Endometrium (tissue), 2 donors: ENCODE results near the gene STK39.

Experiments
- FAIRE-seq: peaks from 2 replicates; lab custom pipeline; 2012; peaks lifted over from hg19 to GRCh38; lab: Jason Lieb, UNC
- donor health status: control.
- donor health status: control.

The STK39 gene

DNA sequence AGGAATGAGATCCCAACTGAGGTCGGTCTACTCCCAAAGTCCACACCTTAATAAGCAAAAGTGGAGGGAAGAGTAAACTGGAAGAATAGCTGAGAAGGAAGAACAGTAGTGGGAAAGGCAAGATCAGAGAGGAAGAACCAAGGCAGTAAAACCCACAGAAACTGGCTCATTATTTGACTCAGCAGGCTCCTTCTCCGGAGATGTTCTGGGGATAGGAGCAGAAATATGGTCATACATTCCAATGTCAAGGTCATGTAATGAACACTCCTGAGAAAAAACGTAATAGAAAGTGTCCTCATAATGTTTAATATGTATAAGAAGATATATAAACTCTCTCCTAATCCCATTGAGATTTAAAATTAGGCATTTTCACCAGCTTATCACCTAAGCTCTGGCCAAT, 39.5 kb downstream of the STK39 start:
- no peak for FAIRE-seq

DNA sequence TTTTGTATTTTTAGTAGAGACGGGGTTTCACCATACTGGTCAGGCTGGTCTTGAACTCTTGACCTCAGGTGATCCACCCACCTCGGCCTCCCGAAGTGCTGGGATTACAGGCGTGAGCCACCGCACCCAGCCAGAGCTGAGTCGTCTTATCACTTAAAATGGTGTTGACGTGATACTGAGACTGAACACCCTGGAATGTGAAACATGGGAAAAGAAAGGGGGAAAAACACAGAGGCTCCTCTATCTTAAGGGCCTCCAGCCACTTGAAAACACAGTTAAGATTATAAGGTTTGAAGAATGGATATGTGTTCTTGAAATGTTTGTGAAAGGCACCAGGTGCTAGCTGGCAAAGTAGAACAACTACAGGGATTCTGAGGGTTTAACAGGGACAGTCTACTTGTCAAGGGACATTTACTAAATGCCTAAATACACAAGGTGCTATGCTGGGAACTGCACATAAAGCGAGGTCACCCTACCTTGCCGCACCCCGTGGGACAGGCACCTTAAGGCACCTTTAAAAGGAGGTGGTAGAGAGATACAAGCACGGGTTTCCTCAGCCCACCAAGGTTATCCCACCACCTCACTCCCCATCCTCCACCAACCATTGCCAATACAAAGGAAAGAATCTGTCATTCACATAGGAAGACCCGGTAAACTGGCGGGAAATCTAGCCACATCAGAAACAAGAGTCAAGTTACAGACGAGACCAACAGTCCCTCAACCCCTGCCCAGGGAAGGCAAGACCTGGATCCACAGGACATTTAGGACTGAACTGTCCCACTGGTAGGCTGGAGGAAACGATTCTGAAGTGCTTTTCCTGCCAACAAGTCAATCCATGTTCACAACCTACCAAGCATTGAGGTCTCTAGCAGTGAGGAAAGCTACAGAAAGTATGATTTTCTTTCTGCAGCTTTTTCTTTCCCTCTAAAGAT, 43.4 kb downstream of the STK39 start:
- FAIRE-seq: no peak

DNA sequence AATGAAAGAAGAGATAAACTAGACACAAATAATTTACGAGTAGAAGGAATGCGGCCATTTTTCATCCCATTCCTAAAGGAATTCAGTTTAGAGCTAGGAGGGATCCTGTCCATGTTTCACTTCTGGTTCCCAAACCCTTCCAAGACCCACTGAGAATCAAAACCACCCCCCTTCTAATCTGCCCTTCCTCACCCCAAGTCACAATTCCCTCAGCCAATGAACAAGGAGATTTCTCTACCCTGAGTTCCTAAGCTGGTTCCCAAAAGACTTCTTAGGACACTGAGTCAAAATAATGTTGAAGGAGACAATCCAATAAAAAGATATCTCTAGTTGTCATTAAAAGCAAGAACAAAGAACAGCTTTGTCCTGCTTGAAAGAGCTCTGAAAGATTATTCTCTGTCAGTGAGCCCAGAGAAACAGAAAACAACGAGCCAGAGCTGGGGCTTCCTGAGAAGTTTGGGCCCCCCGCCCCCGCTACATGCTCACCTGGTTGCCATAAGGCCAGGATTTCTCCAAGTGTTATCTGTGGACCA, 45.7 kb downstream of the STK39 start:
- no peak for FAIRE-seq

DNA sequence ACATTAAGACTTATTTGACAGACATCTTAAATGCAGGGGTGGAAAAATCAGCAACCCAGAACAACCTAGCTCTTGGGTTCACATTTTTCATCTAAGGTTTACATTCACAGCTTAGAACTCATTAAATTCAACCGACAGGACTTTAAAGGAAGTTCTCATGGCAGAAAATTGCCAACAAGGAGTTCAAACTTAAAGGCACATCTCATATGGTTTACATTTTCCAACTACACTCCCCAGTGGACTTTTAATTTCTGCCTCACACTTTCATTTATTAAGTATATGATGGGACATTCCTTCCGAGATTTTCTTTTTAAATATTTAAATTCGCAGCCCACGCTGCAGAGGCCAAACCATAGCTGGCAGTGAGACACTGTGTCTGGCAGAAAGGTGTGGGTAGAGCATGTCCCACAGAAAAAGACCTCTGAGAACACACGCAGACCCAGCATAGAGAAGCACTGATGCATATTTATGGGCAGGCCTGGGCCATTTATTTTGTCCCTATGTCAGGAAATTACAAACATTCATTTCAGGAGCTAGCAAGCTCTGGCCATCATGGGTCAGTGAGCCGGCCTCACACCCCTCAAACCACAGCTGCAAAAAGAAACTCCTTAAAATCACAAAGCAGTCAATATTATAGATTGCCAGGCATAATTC, 46.3 kb downstream of the STK39 start:
- FAIRE-seq: no peak

DNA sequence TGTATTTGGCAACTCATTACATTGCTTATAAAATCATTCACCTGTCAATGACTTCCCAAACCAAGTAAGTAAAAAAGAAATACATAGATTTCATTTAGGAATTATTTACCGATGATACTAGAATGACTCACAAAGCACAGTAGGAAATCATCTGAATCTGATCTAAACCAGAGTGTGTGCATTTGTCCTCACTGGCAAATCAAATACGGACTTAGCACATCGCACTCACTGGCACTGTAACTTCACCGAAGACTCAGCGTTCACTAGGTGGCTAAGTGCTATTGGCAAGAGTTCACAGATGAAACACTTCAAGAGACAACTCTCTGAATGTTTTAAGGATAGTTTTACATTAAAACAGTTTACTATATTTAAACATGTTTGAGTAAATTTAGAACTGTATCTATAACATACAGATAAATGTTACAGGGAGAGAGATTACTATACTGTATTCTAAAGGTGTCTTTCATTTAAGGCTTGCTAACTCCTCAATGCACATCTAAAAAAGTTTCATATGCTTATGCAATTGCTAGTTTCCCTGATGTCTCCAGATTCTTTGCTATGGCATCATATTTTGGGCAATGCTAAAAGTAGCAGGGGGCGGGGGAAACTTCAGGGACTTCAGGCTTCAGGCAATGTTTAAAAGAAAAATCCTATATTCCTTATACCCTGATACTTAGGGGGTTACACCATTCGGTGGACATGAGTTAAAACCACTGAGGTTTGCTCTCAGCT, 48.8 kb downstream of the STK39 start:
- FAIRE-seq: no peak

DNA sequence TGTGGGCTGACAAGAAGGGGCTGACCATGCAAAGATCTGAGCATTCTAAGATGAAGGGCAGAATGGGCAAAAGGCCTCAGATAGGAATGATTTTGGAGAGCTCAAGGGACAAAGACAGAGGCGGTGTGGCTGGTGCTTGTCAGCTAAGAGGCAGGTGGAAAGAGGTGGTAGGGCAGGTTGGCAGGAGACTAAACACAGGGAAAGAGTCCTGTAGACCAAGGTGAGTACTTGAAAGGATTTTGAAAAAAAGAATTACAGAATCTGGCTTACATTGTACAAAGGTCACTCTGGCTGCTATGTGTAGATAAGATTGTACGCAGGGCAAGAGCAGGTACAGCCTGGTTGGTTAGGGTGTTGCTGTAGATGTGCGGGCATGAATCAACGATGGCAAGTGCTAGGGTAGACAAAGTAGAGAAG, 50.6 kb downstream of the STK39 start:
- no peak for FAIRE-seq

DNA sequence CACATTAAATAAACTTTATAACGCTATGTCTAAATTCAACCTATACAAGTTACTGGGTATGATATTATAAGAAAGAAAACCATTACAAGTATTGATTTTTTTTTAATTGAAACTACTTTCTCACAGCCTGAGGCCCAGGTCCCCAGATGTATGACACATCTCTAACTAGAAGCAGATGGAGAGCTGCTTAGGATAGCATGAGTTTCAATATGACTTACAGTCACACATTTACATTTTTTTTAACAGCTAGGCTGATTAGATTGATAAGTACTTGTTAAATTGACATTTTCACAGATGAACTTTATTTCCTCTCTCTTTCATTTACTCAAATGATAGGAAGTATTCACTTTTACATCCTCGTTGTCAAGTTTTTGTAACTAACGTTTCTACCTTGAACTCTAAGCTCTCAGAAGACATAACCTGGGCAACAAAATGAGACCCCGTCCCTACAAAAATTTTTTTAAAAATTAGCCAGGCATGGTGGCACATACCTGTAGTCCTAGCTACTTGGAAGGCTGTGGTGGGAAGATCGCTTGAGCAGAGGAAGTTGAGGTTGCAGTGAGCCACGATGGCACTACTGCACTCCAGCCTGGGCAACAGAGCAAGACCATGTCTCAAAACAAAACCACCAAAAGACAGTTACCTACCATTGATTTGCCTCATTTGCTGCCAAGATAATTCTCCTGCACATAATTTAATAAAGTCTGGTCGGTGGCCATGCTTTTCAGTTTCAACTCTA, 52.4 kb downstream of the STK39 start:
- no peak for FAIRE-seq

DNA sequence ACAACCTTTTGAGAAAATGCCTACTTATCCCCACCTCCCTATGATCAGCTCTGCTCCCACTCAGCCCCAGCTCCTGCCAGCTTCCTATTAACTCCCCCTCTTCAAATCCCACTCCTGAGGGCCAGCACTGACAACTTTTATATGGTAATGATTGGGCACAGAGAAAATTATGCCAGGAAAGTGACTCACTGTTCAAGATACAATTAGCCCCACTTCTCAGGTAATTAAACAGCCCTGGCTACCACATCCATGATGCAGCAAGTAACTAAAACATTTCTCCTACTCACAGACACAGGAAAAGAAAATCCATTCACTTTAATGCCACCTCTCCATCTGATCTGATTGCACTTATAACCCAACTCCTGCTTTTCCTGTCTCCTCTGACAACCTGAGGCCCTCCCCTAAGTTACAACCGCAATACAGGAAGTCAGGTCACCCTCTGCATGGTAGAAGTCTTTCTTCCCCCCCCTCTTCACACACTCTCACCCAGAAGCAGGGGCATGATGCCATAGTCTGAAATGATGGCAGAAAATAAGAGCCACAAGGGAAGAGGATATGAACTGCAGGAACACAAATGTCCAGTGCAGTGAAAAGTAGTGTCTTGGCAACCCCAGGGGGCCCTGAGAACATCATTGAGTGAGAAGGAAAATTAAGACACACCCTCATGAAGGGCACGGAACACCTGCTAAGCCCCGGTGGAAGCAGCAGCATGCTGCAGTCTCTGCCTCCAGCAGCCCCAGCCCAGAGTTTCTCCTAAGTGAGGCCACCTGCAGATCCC, 54.4 kb downstream of the STK39 start:
- FAIRE-seq: no peak

DNA sequence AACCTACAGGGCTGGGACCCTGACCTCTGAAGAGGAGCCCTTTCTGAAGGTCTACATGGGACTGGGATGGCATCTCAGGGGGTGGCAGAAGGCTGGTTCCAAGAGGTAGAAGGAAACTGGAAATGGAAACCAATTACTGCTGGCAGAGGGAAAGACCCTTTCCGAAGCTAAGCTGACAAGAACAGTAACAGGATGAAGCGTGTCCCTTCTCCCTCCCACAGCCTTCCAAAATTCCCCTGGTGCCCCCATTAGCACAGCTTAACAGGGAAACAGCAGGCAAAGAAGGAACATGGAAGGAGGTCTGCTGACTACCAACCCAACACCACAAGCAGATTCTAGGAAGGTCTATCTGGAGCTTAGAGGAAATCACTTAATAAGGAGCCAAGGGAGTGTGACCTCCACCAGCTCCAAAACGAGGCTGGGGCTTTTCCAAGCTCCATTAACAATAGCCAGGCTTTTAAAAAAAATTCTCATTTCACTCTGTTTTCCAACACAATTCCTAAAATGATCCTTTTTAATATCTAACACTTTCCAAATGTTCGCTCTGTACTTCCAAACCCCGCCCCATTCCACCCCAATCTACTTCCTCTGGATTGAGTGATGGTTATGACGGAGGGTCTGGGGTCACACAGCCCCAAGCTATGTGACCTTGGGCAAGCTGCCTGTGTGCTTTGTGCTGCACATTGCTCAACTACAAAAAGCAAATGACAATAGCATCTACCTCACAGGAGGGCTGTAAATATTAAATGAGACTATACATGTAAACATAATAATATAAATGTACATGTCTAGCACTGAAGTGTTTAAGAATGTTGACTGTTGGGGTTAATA, 55.2 kb downstream of the STK39 start:
- FAIRE-seq: no peak

DNA sequence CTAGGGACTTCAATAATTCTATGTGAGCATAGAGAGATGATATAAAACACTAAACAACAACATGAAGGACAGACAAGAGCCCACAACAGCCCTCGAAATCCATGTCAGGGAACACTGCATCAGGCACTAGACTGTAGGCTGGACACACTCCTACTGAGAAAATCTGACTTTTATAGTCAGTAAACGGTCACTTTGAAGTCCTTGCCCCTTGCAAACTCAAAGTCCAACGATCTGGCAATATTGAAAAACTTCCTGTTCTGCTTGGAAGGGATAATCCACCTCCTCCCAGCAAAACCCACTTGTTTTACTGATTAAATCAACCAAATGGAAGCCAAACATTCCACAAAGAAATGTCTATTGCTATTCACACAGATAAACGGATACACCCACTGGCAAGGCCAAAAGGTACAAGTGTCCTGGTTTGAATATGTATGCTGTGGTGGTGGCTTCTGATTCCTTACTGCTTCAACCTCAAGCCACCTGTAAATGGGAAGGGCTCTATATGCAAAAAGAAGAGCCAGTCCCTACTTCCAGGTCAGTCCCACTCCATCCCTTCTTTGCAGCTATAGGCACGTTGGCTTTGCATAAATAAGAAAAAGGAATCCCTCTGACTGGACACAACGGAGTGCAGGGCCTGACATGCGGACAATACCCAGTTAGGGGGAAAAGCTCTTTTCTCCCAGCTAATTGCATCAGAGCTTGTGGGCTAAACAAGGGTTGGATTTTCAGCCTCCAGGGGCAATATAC, 56.6 kb downstream of the STK39 start:
- no peak for FAIRE-seq

DNA sequence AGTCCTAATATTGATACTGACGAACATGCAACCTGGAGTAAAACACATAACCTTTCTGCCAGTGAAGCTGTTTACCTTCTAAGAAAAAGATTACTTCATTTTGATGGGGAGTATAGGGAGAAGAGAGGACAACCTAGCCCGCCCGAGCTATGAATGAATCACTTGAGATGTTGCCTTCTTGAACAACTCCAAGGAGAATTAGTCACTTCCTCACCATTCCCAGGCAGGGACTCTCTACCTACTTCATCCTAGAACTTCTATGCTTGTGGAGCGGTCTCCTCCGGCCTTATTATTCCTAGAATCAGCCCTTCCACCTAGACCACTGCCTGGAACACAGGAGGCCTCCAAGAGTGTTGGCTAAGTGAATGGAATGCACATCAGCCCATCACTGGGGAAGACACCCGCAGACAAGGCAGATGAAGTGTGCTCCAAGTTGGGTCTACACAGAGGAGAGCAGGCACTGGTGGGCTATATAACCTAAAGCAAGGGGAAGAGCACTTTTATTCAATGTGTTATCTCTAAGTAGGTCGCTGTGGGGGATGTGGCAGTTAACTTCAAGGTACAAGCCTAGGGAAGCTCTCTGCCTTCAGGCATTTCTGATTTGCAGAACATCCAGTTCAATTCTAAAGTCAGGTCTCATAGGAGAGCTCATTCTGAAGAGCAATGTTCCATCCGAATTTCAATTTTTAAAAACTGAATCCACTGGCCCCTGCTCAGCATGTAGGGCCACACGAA, 57.4 kb downstream of the STK39 start:
- FAIRE-seq: no peak

DNA sequence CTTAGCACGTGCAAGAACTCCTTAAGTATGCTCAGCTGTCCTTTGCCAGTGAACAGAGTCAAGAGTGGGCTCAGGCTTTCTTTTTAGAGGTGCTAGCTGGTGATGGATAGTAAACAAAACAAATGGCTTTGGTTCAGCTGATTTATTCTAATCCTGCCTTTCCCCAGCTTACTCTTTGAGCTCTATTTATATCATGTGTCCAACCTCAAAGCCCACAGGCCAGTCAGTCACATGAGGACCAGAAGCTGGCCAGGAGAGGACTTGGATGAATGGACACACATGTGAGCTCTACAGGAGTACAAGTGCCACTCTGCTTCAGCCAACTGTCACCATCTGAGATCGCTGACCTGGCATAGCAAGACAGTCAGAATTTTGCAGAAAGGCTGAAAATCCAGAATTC, 59.4 kb downstream of the STK39 start:
- FAIRE-seq: no peak

DNA sequence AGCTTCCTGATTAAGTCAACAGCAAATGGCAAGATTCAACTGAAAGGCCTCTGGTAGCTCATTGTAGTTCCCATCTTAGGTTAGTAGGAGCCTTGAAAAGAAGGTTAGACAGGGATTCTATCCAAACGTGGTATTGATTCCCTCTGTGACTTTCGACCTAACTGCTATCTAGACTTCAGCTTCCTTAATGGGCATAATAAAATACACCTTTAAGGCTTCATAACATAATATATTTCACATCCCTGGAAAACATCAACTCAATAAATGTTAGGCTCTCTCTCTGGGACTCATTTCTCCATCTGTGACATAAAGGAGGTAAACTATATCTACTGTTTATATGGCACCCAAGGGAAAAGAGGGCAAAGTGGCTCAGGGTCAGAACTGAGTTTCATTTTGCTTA, 60.9 kb downstream of the STK39 start:
- FAIRE-seq: no peak

DNA sequence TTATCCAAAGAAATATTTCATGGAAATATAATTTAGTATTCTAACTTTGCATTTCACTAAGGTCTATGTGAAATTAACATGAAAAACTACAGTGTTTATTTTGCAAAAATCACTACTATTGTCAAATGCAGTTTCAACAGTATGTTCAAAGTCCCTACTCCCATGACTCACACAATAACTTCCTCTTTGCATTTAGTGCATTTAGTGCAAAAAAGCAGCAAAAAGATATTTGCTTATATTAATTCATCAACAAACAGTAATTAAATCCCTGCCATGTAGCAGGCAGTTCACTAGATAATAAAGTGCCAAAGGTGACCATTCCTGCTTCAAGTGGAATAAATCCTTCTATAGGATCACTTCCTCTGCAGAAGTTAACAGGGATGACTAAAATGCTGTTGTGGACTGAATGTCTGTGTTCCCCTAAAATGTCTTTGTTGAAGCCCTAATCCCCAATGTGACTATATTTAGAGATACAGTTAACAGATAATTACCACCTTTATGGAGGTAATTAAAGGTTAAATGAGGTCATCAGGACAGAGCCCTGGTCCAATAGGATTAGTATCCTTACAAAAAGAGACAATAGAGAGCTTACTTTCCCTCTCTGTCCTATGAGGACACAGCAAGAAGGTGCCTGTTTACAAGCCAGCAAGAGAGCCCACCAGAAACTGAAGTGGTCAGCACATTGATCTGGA, 61.7 kb downstream of the STK39 start:
- FAIRE-seq: no peak

DNA sequence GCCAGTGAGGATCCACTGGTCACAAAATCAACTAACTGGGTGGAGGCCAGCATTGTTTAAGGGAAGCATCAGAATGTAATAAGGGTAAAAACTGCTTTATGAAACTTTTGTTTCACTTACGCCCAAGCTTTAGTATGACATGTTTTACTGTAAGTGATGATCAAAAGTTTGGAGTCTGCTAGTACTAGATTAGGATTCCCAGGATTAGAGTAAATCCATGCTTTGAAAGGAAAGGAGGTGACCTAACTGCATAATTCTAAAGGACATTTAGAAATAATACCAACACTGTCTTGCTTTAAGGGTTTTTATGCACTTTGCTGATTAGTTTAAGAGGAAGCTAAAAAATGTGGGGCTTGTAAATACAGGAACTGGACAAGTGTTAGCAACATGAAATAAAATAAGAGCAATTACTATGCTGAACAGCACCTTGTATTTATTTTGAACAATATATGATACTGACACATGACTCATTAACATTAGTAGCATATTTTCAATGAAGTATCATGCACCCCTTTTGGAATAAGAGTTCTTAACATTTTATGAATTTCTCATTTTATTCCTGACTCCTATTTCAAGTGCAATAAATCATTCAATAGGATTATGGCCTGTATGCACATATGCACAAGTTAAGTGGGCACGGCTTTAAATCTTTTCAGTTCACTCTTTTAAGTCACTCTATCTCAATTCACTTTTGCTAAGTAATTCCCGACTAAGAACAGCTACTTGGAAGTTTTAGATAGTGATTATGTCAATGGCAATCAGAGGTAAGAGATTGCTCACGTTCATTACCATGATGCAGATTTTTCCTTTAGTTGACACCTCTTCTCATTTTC, 62.5 kb downstream of the STK39 start:
- FAIRE-seq: no peak

DNA sequence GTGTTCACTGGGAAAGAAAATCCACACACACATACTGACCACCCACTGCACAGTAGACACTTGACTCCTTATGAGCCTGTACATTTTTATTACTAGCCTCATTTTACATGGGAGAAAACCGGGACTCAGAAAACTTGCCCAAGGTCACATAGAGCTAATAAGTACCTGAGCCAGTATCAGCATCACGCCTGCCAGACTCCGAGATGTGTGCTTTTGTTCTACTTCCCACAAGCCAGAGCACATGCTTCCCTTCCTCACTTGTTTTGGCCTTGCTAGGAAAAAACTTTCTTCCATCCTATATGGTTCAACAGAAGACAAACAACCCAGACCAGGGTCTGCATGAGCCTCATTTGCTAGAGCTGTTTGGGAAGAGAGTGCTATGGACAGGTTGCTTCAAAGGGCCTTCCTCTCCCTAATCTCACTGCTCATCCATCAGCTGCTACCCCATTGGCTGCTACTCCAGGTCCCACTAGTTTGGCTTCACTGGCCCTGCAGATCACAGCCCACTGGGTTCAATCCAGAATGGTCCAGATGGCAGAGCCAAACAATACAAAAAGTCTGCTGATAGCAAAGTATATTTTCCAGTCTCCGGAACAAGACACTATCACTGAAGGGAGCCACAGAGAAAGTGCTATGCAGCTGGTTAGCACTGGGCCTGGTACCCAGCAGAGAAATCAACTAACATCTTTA, 63.9 kb downstream of the STK39 start:
- no peak for FAIRE-seq
